Nephron progenitor cell (in vitro differentiated cells): ENCODE measurements around the gene XPO6.
"Not testable (repeated sequence)": the region's sequence is repeated elsewhere in the genome, so short reads cannot be mapped to it uniquely, and the experiment has no call there.

ENCODE experiments used
- DNase-seq: peaks from one replicate; pipeline ENCODE4 v3.0.0; 2021
- H3K27ac Mint-ChIP-seq: 2 replicates; pipeline ENCODE4 v1.8.0; 2021; ENCODE audit warnings: mild to moderate bottlenecking, moderate library complexity, mixed read lengths
- H3K27me3 Mint-ChIP-seq: 2 replicates; pipeline ENCODE4 v1.8.0; 2021; ENCODE audit warnings: mild to moderate bottlenecking, low read depth, mixed read lengths; ENCODE audit not compliant: poor library complexity
- H3K36me3 Mint-ChIP-seq: 2 replicates; pipeline ENCODE4 v1.8.0; 2021; ENCODE audit warnings: low read depth, mixed read lengths
- H3K4me1 Mint-ChIP-seq: 2 replicates; pipeline ENCODE4 v1.8.0; 2021; ENCODE audit warnings: mixed read lengths
- H3K4me3 Mint-ChIP-seq: 2 replicates; pipeline ENCODE4 v1.8.0; 2021; ENCODE audit warnings: mild to moderate bottlenecking, moderate library complexity, mixed read lengths
- H3K9me3 Mint-ChIP-seq: 2 replicates; pipeline ENCODE4 v1.8.0; 2021; ENCODE audit warnings: mild to moderate bottlenecking, moderate library complexity, mixed read lengths
- CTCF ChIP-seq: fragments of 200-600 bp; sonication (generic); IDR thresholded peaks from 2 replicates; pipeline ENCODE4 v1.5.0; 2021; ENCODE audit warnings: antibody characterized with exemption

Gene XPO6

DNA sequence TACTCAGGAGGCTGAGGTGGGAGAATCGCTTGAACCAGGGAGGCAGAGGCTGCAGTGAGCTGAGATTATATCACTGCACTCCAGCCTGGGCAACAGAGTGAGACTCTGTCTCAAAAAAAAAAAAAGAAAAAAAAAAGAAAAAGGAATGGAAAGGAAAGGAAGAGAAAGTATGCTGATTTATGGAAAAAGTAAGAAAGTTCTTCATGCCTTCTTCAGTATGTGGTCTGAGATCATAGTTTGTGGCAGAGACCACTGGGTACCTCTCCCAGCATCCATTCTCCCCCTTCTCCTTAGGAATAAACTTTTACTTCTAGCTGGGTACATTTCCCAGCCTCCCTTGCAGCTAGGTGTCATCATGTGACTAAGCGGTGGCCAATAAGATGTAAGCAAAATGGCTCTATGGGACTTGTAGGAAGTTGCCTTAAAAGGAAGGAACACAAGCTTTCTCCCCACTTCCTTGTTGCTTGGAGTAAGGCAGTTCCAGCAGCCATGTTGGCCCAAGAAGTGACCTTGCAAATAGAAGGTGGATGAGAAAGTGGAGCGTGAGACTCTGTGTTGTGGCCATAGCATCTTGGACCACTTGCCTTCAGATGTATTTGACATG is 26.1 kb upstream of the XPO6 start:
- Mint-ChIP-seq H3K27ac (no peak overlapping the region), H3K4me3 (no peak overlapping the region), H3K27me3 (peaks cover 16% of the 10 kb centered on the region), H3K36me3 (no peaks in the 10 kb centered on the region), H3K4me1 (no peaks in the 10 kb centered on the region), H3K9me3 (peaks cover 15% of the 10 kb centered on the region)
- no peak for TF ChIP-seq CTCF
- DNase-seq: no peak

GRCh38 chr16:28231763-28232162 is 20.0 kb upstream of the XPO6 start:
- no peak for TF ChIP-seq CTCF
- no peak for DNase-seq
- no peaks in the 10 kb centered on the region for H3K36me3 Mint-ChIP-seq
- H3K4me1 Mint-ChIP-seq: no peaks in the 10 kb centered on the region
- H3K9me3 Mint-ChIP-seq: peaks cover 8% of the 10 kb centered on the region
- H3K4me3 Mint-ChIP-seq: no peak overlapping the region
- H3K27ac Mint-ChIP-seq: no peak overlapping the region
- peaks cover 6% of the 10 kb centered on the region for H3K27me3 Mint-ChIP-seq

- not testable (repeated sequence) for H3K9me3 Mint-ChIP-seq, H3K27ac Mint-ChIP-seq, H3K4me1 Mint-ChIP-seq, H3K27me3 Mint-ChIP-seq, H3K4me3 Mint-ChIP-seq, DNase-seq, H3K36me3 Mint-ChIP-seq
These were observed 12.1 kb upstream of the XPO6 start for GRCh38 chr16:28223909-28224308.

- not testable (repeated sequence) for H3K9me3 Mint-ChIP-seq, H3K36me3 Mint-ChIP-seq, H3K27ac Mint-ChIP-seq, H3K27me3 Mint-ChIP-seq, H3K4me3 Mint-ChIP-seq, H3K4me1 Mint-ChIP-seq, DNase-seq
These were observed 8.0 kb upstream of the XPO6 start for GRCh38 chr16:28219777-28220176.

DNA sequence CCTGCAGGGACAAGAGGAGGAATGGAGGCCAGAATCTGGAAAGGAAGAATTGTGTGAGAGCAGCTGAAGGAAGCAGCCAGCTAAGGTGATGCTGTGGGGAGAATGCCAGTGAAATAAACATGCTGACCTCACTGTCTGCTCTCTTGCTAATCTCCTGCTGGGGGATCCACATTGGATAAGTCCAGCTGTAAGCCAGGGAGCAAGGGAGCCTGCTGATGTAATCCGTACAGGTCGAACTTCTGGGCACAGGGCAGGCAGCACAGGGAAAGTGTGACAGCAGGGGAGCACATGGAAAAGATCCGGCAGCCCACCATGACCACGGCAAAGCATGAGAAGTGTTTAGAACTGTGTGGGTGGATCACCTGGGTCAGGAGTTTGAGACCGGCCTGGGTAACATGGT is 7.5 kb upstream of the XPO6 start:
- Mint-ChIP-seq H3K4me1 (peaks cover 5% of the 10 kb centered on the region), H3K4me3 (no peak overlapping the region), H3K36me3 (no peaks in the 10 kb centered on the region), H3K9me3 (no peaks in the 10 kb centered on the region), H3K27me3 (peaks cover 11% of the 10 kb centered on the region), H3K27ac (no peak overlapping the region)
- no peak for DNase-seq
- no peak for TF ChIP-seq CTCF

DNA sequence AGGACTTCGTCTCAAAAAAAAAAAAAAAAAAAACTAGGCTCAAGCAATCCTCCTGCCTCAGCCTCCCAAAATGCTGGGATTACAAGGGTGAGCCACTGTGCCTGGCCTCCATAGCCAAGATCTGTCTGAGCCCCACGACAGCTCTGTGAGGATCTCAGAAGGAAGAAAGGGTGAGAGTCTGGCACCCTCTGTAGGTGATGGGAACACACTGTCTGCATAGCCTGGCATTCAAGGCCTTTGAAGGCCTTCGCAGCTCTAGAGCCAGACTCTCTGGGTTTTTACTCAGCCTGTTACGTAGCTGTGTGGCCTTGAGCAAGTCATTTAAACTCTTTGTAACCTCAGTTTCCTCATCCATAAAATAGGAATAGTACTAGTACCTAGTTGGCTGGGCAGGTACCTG is 6.3 kb upstream of the XPO6 start:
- no peak for DNase-seq
- Mint-ChIP-seq H3K4me1 (peaks cover 5% of the 10 kb centered on the region), H3K36me3 (no peaks in the 10 kb centered on the region), H3K4me3 (no peak overlapping the region), H3K9me3 (no peaks in the 10 kb centered on the region), H3K27me3 (peaks cover 13% of the 10 kb centered on the region), H3K27ac (no peak overlapping the region)
- TF ChIP-seq CTCF: no peak

GRCh38 chr16:28217326-28217725 is 5.6 kb upstream of the XPO6 start:
- no peak overlapping the region for H3K27ac Mint-ChIP-seq
- H3K4me3 Mint-ChIP-seq: no peak overlapping the region
- peaks cover 6% of the 10 kb centered on the region for H3K4me1 Mint-ChIP-seq
- no peaks in the 10 kb centered on the region for H3K9me3 Mint-ChIP-seq
- no peak for DNase-seq
- H3K27me3 Mint-ChIP-seq: peaks cover 10% of the 10 kb centered on the region
- no peak for TF ChIP-seq CTCF
- no peaks in the 10 kb centered on the region for H3K36me3 Mint-ChIP-seq
